ENCODE measurements around the gene SPATA3.

The SPATA3 gene

DNA sequence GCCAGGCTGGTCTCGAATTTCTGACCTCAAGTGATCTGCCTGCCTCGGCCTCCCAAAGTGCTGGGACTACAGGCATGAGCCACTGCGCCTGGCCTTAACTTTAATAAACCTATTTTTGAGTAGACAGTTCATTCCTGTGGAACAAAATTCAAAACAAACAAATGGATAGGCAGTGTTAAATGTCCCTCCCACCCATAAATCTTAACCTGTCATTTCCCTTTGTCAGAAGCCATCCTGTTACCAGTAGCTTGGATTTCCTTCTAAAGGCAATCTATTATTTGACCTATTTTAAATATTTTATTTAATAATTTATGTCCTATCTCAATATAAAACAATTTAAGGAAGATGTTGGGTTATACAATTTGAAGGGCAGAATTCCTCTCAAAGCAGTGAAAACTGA, 34.8 kb downstream of the SPATA3 start:
- DNase-seq (ENCODE audit: low spot score), result no peak

DNA sequence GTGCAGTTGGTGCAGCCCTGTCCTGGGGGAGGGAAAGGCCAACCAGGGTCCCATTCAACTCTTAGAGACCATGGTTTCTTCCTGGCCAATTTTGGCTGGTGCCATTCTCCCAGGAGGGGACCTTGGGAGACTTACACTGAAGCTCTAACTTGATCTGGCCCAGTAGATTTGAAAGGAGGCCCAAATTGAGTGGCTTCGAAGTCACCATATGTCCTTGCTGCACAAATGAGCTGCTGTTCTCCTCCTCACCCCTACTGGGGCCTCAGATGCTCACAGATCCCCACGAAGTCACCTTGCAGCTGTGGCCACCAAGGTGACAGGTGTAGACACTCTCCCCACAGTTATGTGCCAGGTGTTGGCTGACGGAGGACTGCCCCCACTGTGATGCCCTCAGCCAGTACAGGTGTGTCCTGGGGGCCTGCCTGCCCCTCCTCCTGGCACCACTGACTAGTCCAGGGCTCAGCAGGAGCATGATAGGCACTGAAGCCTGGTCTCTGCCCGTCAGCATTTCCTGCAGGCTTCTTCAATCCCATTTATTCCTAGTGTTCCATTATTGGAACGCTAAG, 36.7 kb downstream of the SPATA3 start:
- DNase-seq (ENCODE audit: low spot score), result no peak

DNA sequence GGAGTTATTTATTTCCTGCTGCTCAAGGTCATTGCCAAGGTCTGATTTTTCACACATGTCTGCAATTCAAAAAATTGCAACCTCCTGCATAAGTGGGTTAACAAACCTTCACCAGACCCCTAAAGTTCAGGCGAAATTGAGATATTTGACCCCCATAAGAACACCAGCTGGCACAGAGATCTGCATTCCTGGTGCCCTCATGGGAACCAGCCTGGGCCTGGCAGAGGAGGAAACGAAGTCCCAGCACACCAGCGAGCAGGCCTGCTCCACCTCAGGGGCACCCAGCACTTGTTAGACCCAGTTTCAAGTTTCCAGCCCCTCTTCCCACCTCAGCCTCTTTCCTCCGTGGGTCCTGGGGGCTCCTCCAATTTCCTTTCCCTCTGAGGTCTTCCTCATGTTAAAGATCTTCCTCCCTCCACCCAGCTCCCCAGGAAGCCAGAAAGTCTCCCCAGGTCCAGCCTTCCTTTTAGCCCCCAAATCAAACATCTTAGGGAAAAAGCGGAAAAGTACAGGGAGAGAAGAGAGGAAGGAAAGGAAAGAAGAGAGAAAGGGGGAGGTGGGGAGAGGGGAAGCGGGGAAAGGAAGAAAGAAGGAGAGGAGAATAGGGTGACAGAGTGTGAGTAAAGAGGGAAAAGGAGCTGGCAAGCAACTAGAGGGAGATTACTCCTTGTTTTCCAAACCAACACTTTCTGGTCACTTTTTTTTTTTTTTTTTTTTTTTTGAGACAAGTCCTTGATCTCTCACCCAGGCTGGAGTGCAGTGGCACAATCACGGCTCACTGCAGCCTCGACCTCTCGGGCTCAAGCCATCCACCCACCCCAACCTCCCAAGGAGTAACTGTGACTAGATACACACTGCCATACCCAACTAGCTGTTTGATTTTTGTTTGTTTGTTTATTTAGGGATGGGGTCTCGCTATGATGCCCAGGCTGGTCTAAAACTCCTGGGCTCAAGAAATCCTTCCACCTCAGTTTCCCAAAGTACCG, 37.5 kb downstream of the SPATA3 start:
- DNase-seq (ENCODE audit: low spot score), result no peak

DNA sequence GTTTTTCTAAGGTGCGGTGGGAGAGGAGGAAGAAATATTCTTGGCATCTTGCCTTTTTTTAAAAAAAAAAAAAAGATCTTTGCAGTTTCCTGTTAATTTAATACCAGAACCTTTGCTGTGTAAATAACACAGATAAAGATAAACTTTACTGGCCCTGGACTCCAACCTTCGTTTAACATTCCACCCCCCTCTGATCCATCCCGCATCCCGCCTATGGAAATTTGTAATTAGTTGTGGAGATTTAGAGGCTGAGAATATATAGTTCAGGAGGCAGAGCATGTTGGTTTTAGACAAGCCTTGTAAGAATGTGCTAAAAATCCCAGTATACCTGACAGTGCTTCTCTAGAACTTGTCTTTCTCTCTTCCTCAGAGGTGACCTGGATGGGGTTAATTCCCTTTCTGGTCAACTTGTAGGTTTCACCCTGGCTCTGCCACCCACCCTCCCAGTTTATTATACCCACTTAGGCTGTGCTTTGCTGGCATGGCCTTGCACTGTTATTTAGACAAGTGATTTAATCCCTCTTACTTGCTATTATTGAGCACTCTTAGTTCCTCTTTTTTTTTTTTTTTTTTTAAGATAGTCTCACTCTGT, 38.5 kb downstream of the SPATA3 start:
- DNase-seq (ENCODE audit: low spot score), result no peak

DNA sequence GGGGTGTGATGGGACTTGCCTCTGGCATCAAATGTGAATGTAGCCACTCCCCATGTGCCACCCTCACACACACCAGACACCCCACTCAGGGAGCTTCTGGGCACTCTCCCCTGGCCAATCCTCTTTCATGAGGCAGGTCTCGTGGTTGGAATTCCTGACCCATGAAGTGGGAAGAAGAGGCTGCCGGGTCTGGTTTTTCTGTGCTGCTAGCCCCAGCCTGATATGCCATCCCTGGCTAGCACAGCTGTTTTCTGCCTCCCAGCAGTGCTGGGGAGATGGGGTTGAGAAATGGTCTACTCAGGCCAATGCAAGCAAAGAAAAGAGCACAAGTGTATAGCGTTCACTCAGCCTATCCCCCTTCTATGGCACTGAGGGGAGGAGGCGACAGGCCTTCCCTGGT, 40.2 kb downstream of the SPATA3 start:
- DNase-seq (ENCODE audit: low spot score), result no peak

DNA sequence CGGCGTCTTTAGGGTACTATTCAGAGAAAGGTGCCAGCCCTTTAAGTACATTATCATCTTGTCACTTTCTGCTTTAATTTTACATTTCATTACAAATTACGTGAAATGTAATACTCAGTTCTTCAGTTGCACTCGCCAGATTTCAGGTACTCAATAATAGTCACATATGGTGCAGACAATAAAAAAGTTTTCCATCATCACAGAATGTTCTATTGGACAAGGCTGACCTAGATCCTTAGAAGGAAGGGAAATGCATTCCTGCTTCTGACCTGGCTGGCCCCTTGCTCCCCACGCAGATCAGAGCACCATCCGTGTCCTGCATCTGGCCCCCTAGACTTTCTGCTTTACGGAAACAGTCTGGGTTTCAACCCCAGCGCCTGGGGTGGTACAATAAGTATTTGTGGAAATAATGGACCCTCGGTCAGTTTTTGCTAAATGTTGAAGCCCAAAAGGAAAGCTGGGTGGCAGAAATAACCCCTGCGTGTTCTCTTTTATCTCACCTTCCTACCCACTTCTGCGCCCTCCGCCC, 40.7 kb downstream of the SPATA3 start:
- DNase-seq (ENCODE audit: low spot score), result no peak

DNA sequence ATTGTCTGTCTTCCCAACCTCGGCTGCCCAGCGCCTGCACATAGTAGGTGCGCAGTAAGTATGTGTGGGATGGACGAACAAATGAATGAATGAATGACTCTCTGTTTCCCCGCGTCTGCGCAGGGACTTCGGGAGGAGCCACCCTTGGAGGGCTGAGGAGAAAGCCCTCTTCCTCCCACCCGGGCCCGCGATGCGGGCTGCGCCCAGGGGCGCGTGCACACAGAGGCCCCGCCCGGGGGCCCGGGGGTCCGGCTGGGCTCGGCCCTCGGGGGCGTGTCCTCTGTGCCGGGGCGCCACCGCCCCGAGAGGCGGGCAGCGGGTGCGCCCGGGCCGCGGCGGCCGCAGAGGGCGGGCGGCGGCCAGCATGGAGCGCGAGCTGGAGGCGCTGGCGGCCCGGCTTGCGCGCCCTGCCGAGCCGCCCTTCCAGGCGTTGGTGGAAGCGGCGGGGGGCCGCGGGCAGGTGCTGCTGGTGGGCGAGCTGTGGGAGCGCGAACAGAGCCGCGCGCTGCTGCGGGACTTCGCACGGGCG, 41.3 kb downstream of the SPATA3 start, which contains the start of gene C2orf72:
Gene C2orf72, plus strand, starts transcription at position 322 of the 529 bp plus-strand sequence. Its CDS starts 43 bp downstream, at position 365.
- no peak for DNase-seq (ENCODE audit: low spot score)

DNA sequence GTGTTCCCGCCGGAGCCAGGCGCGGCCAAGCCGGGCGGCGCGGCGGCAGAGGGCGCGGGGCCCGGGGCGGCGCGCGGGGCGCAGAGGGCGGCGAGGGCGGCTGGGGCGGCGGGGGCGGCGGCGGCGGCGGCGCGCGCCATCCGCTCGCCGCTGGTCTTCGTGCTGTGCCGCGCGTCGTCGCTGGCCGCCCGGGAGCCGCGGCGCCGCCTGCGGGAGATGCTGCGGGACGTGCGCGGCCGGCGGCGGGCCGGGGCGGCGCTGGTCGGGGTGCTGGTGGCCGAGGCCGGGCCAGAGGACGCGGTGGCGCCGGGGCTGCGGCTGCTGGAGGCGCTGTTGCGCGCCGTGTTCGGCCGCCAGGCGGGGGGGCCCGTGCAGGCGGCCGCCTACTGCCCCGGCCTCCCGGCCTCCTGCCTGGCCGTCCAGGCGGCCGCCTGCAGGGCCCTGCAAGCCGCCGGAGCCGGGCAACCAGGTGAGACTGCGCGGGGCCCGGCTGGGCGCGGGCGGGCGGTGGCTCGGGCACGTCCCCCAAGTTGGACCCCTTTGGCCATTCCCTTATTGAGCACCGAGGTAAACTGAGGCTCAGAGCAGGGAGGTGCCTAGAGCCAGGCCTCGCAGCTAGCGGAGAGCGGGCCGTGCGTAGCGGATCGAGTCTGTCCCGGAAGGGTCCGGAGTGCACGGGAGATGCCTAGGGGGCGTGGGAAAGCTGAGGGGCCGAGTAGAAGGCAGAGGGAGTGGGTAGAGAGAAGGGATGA, 42.0 kb downstream of the SPATA3 start:
- DNase-seq (ENCODE audit: low spot score), result no peak

DNA sequence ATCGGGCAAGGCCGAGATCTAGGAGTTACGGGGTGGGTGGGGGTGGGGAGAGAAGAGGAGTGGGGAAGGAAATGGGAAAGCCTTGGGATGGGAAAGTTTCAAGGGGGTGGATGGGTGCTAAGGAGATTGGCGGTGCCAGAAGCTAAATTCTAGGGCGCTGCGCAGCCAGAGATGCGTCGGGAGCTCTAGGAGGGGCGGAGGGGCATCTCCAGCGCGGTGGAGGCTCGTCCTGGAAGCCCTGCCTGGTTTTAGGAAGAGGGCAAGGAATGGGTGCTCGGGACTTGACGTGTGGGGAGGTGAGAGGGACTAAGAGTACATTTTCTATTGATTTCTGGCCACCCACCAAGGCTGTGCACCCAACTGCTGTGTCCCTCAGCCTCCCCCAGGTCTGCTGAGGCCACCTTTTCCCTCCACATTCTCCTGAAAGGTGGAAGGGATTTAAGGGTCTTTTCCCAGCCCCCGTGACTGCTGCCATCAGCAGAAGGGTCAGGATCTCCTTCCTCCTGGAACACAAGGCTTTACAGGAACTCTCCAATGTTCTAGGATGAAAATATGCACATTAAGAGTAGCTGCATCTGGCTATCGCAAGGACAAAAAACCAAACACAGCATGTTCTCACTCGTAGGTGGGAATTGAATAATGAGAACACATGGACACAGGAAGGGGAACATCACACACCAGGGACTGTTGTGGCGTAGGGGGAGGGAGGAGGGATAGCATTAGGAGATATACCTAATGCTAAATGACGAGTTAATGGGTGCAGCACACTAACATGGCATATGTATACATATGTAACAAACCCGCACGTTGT, 42.8 kb downstream of the SPATA3 start:
- DNase-seq (ENCODE audit: low spot score), result no peak

DNA sequence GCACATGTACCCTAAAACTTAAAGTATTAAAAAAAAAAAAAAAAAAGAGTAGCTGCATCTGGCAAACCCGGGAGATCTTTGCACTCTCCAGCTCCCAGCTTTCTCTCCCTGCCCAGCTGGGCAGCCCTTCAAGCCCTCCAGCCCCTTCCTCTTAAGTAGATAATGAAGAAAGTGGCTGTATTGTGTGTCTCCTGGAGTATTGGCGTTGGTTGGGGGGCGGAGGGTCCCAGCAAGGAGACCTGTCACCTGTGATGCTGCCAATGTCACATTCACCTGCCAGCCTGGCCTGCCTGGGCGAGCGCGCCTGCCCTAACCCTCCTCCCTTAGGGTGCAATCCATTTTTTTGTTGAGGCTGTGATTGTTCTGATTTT, 43.4 kb downstream of the SPATA3 start:
- no peak for DNase-seq (ENCODE audit: low spot score)

DNA sequence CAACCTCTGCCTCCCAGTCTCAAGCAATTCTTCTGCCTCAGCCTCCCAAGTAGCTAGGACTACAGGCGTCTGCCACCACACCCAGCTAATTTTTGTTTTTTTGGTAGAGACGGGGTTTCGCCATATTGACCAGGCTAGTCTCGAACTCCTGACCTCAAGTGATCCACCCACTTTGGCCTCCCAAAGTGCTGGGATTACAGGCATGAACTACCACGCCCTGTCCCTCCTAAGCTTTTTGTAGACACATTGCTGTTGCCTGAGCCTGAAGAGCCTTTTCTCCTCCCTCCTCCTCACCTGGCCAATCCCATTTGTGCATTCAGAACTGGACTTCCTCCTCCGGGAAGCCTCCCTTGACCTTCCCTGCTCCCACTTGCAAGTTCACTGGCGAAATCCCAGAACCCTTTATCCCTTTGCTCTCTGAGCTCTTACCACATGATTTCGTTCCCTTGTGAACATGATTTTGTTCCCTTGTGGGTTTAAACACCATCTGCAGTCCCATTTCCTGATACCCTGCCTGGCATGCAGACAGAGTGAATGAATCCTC, 44.0 kb downstream of the SPATA3 start:
- no peak for DNase-seq (ENCODE audit: low spot score)

DNA sequence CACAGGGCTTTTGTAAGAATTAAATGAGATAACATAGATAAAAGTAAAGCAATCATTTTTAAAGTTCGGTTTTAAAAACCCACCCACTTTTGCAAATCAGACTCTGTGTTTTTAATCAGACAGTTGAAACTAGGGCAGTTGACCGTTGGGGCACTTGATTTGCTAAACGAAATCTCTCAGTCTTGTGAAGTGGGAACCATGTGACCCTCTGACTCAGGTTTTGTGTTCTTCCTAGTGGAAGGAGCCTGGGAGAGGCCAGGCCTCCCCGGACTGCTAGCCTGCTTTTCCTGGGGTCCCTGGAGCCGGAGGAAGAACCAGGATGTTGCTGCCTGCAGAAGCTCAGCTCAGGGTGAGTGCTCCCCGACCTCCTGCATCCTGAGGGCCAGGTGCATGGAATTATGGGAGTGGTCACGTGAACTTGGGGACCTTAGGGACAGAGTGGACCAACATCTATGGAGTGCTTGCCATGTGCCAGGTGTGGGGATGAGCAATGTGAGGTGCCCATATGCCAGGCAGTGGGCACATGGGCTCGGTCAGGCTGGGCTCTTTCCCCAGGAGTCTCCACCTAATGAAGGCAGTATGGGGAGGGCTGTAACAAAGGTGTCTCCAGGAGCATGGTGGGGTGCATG, 45.3 kb downstream of the SPATA3 start:
- DNase-seq (ENCODE audit: low spot score), result no peak

DNA sequence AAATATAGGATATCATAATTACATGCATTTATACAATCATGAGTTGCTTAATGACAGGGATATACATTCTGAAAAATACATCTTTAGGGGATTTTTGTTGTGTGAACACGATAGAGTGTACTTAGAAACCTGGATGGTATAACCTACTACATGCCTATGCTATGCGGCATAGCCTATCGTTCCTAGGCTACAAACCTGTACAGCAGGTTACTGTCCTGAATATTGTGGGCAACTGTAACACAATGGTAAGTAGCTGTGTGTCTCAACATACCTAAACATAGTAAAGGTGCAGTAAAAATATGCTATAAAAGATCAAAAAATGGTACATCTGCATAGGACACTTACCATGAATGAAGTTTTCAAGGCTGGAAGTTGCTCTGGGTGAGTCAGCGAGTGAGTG, 47.9 kb downstream of the SPATA3 start:
- DNase-seq (ENCODE audit: low spot score), result no peak

DNA sequence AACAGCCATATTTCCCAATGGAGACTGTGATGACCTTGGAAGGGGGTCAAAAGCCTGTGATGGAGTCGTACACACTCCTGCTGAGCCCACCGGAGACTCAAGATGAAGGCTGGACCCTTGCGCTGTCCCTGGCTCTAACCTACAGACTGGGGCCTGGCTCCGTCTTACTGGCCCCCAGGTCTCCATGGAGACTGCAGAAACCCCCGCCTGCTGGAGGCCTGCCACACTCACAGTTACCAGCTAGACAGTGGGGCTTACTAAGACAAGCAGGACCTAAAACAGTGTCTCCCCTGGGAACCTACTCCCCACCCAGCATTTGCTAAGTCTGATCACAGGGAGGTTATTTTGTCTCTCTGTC, 51.0 kb downstream of the SPATA3 start:
- no peak for DNase-seq (ENCODE audit: low spot score)

DNA sequence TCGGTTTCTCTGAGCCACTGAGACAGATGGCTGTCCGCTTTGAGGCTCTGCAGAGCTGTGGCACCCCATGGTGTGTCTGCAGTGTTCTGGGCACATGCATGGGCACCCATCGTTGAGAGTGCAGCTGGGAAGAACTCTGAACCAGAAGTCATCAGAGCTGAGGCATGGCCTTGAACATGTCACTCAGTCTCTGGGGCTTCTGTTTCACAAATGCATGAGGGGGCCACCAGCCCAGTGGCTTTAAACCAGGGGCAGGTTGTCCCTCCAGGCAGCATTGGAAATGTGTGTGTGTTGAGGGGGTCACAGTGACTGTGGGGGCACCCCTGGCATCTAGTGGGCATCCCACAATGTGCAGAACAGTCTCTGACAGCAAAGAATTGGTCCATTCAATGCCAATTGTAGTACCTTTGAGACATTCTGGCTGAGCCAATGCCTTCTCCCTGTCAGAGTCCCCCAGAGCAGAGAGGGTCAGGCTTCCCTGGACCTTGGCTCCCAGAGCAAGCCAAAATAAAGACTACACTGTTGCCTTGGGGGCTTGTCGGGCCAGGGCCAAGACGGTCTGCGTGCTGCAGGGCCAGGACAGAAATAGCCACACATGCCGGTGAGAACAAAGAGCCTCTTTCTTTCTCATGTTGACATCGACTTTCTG, 51.5 kb downstream of the SPATA3 start:
- DNase-seq (ENCODE audit: low spot score), result no peak

DNA sequence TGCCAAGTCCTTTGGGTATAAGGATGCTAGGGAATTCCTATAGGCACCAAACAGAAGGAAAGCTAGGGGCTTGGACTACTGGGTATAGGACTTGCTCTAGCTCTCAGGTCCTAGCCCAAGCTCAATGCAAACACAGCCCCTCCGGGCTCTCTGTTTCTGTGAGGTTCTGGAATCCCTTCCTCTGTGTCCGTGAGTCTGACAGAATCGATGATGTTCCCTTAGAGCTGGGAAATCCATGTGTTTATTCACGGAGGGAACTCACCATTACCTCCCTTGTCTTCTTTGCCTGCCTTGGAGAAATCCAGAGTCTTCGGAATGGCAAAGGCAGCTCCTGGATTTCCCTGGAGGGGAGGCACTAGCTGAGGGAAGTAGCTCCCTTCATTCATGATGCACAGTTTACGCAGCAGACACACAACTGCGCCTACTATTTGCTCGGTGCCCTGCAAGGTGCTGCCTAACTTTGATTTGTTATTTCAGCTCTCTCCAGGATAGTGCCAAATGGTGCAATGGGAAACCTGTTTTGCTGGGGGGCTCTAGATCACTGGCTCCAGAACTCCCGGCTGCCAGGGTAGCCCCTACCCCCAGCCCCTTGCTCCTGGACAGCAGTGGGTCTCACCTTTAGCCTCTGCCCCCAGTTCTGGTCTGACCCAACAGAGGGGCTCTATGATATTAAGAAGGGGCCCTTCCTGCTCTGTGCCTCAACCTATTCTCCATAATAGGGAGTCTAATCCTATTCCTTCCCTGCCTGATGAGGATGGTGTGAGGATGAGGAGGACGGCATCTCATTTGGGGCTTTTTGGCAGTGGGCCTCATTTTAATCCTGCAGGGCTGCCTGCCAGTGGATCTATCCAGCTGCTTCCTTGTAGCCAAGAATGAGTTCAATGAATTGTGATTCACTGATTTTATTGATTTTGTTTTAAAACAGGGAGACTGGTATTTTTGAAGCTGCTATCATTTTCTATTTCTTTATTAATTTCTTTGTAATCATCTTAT, 52.3 kb downstream of the SPATA3 start:
- no peak for DNase-seq (ENCODE audit: low spot score)

DNA sequence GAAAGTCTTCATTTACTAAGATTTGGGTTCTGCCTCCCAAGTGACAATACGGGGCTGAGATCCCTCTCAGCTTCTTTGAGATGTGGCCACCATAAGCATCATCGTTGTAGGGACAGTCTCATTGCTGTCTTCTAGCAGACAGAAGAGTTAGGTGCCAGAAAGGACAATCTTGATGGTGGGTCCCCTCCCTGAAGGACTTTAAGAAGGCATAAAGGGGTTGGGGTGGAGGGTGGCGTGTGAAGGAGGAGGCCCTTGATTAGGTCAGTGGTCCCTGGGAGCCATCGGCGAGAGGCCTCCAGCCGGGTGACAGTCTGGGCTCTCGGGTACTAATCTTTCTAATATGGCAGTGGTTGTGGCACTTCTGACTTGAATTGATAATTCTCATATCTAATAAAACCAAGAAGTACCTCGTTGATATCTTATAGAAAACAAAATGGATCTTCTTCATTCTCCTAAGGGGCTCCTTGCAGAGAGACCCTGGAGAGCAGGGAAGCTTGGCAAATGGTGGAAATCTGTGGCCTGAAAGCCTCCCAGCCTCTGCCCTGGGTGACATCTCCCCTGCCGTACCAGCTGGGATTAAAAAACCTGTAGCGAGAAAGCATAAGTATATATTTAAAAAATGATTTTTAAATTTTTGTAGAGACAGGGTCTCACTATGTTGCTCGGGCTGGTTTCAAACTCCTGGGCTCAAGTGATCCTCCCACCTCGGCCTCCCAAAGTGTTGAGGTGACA, 53.5 kb downstream of the SPATA3 start:
- DNase-seq (ENCODE audit: low spot score), result no peak

Measured in CD4-positive, alpha-beta T cell treated with Interleukin-2 at 100 ng/mL for 4 hours (primary cell).